NT2/D1 (cell line): ENCODE measurements around the gene ACER3.

ENCODE experiments used
- SUZ12 ChIP-seq: IDR thresholded peaks from 2 replicates; pipeline ENCODE4 v1.6.1; 2011; ENCODE audit not compliant: insufficient read length, insufficient read depth; ENCODE audit errors: extremely low read depth
- YY1 ChIP-seq: IDR thresholded peaks from 2 replicates; pipeline ENCODE4 v1.6.1; 2011; ENCODE audit not compliant: insufficient read length, insufficient read depth
- ZNF274 ChIP-seq: IDR thresholded peaks from 2 replicates; pipeline ENCODE4 v1.6.1; 2011; ENCODE audit warnings: mild to moderate bottlenecking, low read depth, low read length

DNA sequence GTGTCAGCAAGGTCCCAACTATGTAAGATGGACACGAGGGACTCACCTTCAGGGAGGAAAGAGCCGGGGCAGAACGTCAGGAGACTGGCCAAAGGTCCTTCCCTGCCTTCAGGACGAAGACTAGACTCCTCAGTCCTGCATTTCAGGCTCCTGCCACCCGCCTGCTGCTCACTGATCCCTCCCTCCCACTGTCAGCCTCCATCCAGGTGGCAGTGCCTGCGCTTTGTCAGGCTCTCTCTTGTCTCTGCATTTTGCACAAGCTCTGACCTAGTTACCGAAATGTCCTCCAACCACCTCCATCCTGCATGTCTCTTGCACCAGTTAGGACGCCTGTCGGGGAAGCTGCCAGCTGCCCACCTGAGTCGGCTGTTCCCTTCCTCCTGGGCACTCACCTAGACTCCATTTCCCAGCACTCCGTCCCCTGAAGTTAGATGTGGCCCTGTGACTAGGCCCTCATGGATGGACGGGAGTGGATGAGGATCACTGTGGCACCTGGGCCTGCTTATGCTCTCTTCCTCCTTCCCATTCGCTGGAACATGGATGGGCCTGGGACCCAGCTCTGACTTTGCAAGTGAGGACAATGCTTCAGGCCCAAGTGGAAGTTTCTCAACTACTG, 181.5 kb downstream of the ACER3 start:
- TF ChIP-seq SUZ12 (no peak), YY1 (no peak), ZNF274 (no peak)
